ENCODE results near the gene DOCK11. TPM values are rescaled to one million over a fixed set of nuclear protein-coding genes. Genes with fewer than 3 reads are reported as not detected.

Gene DOCK11
- polyA plus RNA-seq, 3 donors = 20.8 to 39.7 (median 34.8) TPM

DNA sequence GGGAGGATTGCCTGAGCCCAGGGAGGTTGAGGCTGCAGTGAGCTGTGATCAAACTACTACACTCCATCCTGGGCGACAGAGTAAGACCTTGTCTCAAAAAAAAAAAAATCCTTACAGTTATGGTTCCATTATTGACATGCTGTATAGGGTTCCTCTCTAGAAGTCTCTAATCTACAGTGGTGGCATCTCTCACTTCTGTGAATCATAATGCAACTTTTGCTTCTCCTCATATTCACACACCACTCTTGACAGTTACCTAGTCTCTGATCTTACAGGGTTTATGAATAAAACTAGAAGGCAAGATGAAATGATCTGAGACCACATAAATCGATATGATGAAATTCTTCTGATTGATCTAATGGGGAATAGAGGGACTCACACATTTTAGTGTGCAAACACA lies 40.6 kb downstream of the DOCK11 start:
- Mint-ChIP-seq H3K27ac (peak overlapping the region in 6 of 7 donors; percentile 53 to 87 (median 80)), H3K4me1 (peaks cover 54% of the 10 kb centered on the region), H3K36me3 (peaks cover 2% of the 10 kb centered on the region in 2 donors), H3K9me3 (no peaks in the 10 kb centered on the region), H3K27me3 (ENCODE audit: low read depth in 3 of 3) (no peaks in the 10 kb centered on the region), H3K4me3 (no peak overlapping the region)
- WGBS (ENCODE audit: insufficient coverage) = no CpG with 5 or more reads among the region's 2 CpGs
- H3K36me3 ChIP-seq (replicated peaks in 1 of 2; ENCODE audit: control insufficient read depth in 1 of 2, insufficient read depth in 2 of 2, low read length in 2 of 2) = peaks cover 0 to 1% of the 10 kb centered on the region in 2 donors
- intact Hi-C loops (cut with micrococcal nuclease) = loop anchor here in 1 of 2 donors (5.0 kb wide), 1 partner anchor 39 kb away; the partner anchor contains the start of gene DOCK11
- H3K4me2 ChIP-seq (replicated peaks; ENCODE audit: extremely low read depth, low read length, poor library complexity, severe bottlenecking) = peak overlapping the region; percentile 23
- H3K27me3 ChIP-seq (ENCODE audit: control insufficient read depth in 2 of 2, insufficient read depth in 2 of 2, low read length in 2 of 2) = no peaks in the 10 kb centered on the region
- H3K4me1 ChIP-seq (ENCODE audit: control insufficient read depth in 1 of 2, insufficient read depth in 2 of 2, low read length in 2 of 2) = peaks cover 38 to 40% of the 10 kb centered on the region in 2 donors
- no peaks in the 10 kb centered on the region for H3K9me3 ChIP-seq (replicated peaks in 1 of 2; ENCODE audit: control insufficient read depth in 1 of 2, insufficient read depth in 1 of 2, low read length in 2 of 2)
- DNase-seq = no peak
- H4K20me1 ChIP-seq (ENCODE audit: insufficient read depth, low read length) = peaks cover 73% of the 10 kb centered on the region
- no peak overlapping the region for H3K9ac ChIP-seq (ENCODE audit: insufficient read depth, low read length, poor library complexity, severe bottlenecking)
- peak overlapping the region in 1 of 2 donors; percentile 60 for H3K27ac ChIP-seq (ENCODE audit: low read depth in 1 of 2, low read length in 2 of 2)
- H3K79me2 ChIP-seq (ENCODE audit: insufficient read depth, low read length) = peaks cover 98% of the 10 kb centered on the region
- peak overlapping the region in 1 of 3 experiments; percentile 13 for H3K4me3 ChIP-seq (replicated peaks in 1 of 3; ENCODE audit: low read depth in 2 of 3, low read length in 3 of 3)
- no peak overlapping the region for H2AFZ ChIP-seq (ENCODE audit: insufficient read depth, low read depth, low read length, poor library complexity, severe bottlenecking)
- TF ChIP-seq, protein P1, sequence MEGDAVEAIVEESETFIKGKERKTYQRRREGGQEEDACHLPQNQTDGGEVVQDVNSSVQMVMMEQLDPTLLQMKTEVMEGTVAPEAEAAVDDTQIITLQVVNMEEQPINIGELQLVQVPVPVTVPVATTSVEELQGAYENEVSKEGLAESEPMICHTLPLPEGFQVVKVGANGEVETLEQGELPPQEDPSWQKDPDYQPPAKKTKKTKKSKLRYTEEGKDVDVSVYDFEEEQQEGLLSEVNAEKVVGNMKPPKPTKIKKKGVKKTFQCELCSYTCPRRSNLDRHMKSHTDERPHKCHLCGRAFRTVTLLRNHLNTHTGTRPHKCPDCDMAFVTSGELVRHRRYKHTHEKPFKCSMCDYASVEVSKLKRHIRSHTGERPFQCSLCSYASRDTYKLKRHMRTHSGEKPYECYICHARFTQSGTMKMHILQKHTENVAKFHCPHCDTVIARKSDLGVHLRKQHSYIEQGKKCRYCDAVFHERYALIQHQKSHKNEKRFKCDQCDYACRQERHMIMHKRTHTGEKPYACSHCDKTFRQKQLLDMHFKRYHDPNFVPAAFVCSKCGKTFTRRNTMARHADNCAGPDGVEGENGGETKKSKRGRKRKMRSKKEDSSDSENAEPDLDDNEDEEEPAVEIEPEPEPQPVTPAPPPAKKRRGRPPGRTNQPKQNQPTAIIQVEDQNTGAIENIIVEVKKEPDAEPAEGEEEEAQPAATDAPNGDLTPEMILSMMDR (IDR thresholded peaks at IDR 0.05) = no peak

DNA sequence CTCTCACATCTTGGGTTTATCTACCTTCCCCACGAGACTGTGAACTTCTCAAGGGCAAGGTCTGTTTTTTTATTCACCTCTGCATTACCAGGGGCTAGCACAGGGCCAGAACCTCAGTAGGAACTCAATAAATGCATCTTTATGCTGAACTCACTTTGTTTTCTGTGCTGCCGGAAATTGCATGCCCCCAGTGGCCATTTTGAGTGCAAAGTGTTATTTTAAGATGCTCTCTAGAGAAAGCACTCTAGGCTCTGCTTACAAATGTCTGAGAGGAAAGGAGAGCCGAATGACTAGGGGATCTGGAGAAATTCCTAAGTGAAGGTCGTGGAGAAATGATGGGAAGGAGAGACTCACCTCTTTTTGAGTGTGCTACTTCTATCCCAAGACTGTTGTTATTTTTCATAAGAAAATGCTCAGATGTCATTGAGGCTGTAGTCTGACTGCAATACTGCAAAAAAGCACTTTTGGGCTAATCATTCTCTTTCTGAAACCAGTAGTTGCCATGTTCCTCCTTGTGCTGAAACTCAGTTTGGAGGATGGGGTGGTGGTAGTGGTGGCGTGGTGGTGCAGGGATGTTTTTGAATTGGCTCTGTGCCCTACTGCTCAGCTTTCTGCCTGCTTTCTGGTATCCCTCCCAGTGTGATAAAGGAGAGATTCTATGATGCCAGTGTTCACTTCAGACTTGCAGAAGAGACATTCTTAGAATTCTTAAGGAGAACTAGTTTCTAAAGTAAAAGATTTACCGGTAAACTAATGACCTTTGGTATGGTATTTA lies 41.3 kb downstream of the DOCK11 start:
- Mint-ChIP-seq H3K4me1 (peaks cover 51% of the 10 kb centered on the region), H3K36me3 (peaks cover 2 to 5% of the 10 kb centered on the region in 2 donors), H3K27ac (peak overlapping the region; percentile 55 to 87 (median 80)), H3K27me3 (ENCODE audit: low read depth in 3 of 3) (peaks cover 0 to 2% (median 0%) of the 10 kb centered on the region in 3 donors), H3K9me3 (no peaks in the 10 kb centered on the region), H3K4me3 (peak overlapping the region; percentile 45 to 64)
- WGBS (ENCODE audit: insufficient coverage) = 0% methylated on average over 1 of the region's 6 CpGs
- Histone ChIP-seq H3K27ac (ENCODE audit: low read depth in 1 of 2, low read length in 2 of 2) (peak overlapping the region in 1 of 2 donors; percentile 60), H4K20me1 (ENCODE audit: insufficient read depth, low read length) (peaks cover 78% of the 10 kb centered on the region), H3K4me3 (replicated peaks in 1 of 3; ENCODE audit: low read depth in 2 of 3, low read length in 3 of 3) (peak overlapping the region in 1 of 3 experiments; percentile 13), H3K9me3 (replicated peaks in 1 of 2; ENCODE audit: control insufficient read depth in 1 of 2, insufficient read depth in 1 of 2, low read length in 2 of 2) (no peaks in the 10 kb centered on the region), H3K9ac (ENCODE audit: insufficient read depth, low read length, poor library complexity, severe bottlenecking) (no peak overlapping the region), H3K4me1 (ENCODE audit: control insufficient read depth in 1 of 2, insufficient read depth in 2 of 2, low read length in 2 of 2) (peaks cover 36 to 38% of the 10 kb centered on the region in 2 donors), H3K36me3 (replicated peaks in 1 of 2; ENCODE audit: control insufficient read depth in 1 of 2, insufficient read depth in 2 of 2, low read length in 2 of 2) (peaks cover 0 to 5% of the 10 kb centered on the region in 2 donors), H3K79me2 (ENCODE audit: insufficient read depth, low read length) (peaks cover 99% of the 10 kb centered on the region), H2AFZ (ENCODE audit: insufficient read depth, low read depth, low read length, poor library complexity, severe bottlenecking) (no peak overlapping the region), H3K27me3 (ENCODE audit: control insufficient read depth in 2 of 2, insufficient read depth in 2 of 2, low read length in 2 of 2) (no peaks in the 10 kb centered on the region), H3K4me2 (replicated peaks; ENCODE audit: extremely low read depth, low read length, poor library complexity, severe bottlenecking) (peak overlapping the region; percentile 23)
- intact Hi-C loops (cut with micrococcal nuclease) = loop anchor here in 1 of 2 donors (5.0 kb wide), 1 partner anchor 40 kb away; the partner anchor contains the start of gene DOCK11
- TF ChIP-seq, protein P1 (IDR thresholded peaks at IDR 0.05) = peak; percentile 42
- DNase-seq = peak in 1 of 3 donors; percentile 13

Measured in CD14-positive monocyte (primary cell).